ENCODE data around the gene ARL11.

- peak in 1 of 2 donors; percentile 47 for TF ChIP-seq CTCF (conservative IDR thresholded peaks at IDR 0.05 in 1 of 2, IDR thresholded peaks at IDR 0.05 in 1 of 2; ENCODE audit: extremely low read depth in 1 of 2, insufficient read depth in 1 of 2, low read depth in 1 of 2, low read length in 2 of 2)
- no peak for TF ChIP-seq EZH2 (IDR thresholded peaks at IDR 0.05; ENCODE audit: borderline replicate concordance, low read length)
Measured at GRCh38 chr13:49679246-49679645, 50.9 kb downstream of the ARL11 start.

All from mammary epithelial cell (primary cell).